CD14-positive monocyte (primary cell): ENCODE measurements around the gene TTLL6. TPM values are rescaled to one million over a fixed set of nuclear protein-coding genes. Genes with fewer than 3 reads are reported as not detected.

Source experiments
- DNase-seq, 3 donors: peaks; one replicate each; pipeline ENCODE4 v3.0.0-alpha.2; 2011 to 2022
- H2AFZ ChIP-seq: 2 replicates; pipeline ENCODE4 v1.6.0; 2012; ENCODE audit warnings: mild to moderate bottlenecking, low read depth, low read length, inconsistent platforms; ENCODE audit not compliant: insufficient read depth, poor library complexity, severe bottlenecking
- H3K27ac ChIP-seq, 2 donors: 1 replicate in 1 of 2; 2 replicates in 1 of 2; pipeline ENCODE4 v1.5.1; 2012 to 2013; ENCODE audit warnings: low read length in 2 of 2, control low read depth in 1 of 2, inconsistent platforms in 1 of 2, low read depth in 1 of 2, mild to moderate bottlenecking in 1 of 2
- H3K27me3 ChIP-seq, 2 donors: one replicate each; pipeline versions ENCODE4 v1.6.0 to v1.6.1; 2011 to 2013; ENCODE audit warnings: low read length in 2 of 2; ENCODE audit not compliant: control insufficient read depth in 2 of 2, insufficient read depth in 2 of 2
- H3K36me3 ChIP-seq, 2 donors: replicated peaks in 1 of 2; 1 replicate in 1 of 2; 2 replicates in 1 of 2; pipeline versions ENCODE4 v1.5.1 to v1.6.1; 2012 to 2013; ENCODE audit warnings: low read length in 2 of 2, control low read depth in 1 of 2, inconsistent platforms in 1 of 2, mild to moderate bottlenecking in 1 of 2; ENCODE audit not compliant: insufficient read depth in 2 of 2, control insufficient read depth in 1 of 2
- H3K4me1 ChIP-seq, 2 donors: 1 replicate in 1 of 2; 2 replicates in 1 of 2; pipeline versions ENCODE4 v1.5.1 to v1.6.1; 2012 to 2013; ENCODE audit warnings: low read length in 2 of 2, control low read depth in 1 of 2, inconsistent platforms in 1 of 2, mild to moderate bottlenecking in 1 of 2, moderate library complexity in 1 of 2; ENCODE audit not compliant: insufficient read depth in 2 of 2, control insufficient read depth in 1 of 2
- H3K4me2 ChIP-seq: replicated peaks from 2 replicates; pipeline ENCODE3; 2012; ENCODE audit warnings: low read length, moderate library complexity, mild to moderate bottlenecking; ENCODE audit not compliant: poor library complexity, severe bottlenecking; ENCODE audit errors: extremely low read depth
- H3K4me3 ChIP-seq, 3 experiments: fragments of 200-600 bp in 1 of 3; sonication (generic) in 1 of 3; replicated peaks in 1 of 3; 1 replicate in 2 of 3; 2 replicates in 1 of 3; pipeline ENCODE4 v1.5.1; 2011 to 2013; ENCODE audit warnings: low read length in 3 of 3, mild to moderate bottlenecking in 3 of 3, control low read depth in 2 of 3, low read depth in 2 of 3, inconsistent platforms in 1 of 3, moderate library complexity in 1 of 3
- H3K79me2 ChIP-seq: 2 replicates; pipeline ENCODE4 v1.6.0; 2012; ENCODE audit warnings: mild to moderate bottlenecking, control low read depth, inconsistent platforms, low read length, moderate library complexity; ENCODE audit not compliant: insufficient read depth
- H3K9ac ChIP-seq: 2 replicates; pipeline ENCODE4 v1.6.0; 2017; ENCODE audit warnings: low read length, mild to moderate bottlenecking; ENCODE audit not compliant: insufficient read depth, poor library complexity, severe bottlenecking
- H3K9me3 ChIP-seq, 2 donors: replicated peaks in 1 of 2; 1 replicate in 1 of 2; 2 replicates in 1 of 2; pipeline versions ENCODE4 v1.5.1 to v1.6.1; 2012 to 2013; ENCODE audit warnings: low read length in 2 of 2, control low read depth in 1 of 2; ENCODE audit not compliant: control insufficient read depth in 1 of 2, insufficient read depth in 1 of 2
- H4K20me1 ChIP-seq: 2 replicates; pipeline ENCODE4 v1.6.0; 2012; ENCODE audit warnings: mild to moderate bottlenecking, low read length, control low read depth, moderate library complexity; ENCODE audit not compliant: insufficient read depth
- H3K27ac Mint-ChIP-seq, 7 donors: one replicate each; pipeline ENCODE4 v1.8.0; 2020; ENCODE audit warnings: mild to moderate bottlenecking in 7 of 7, mixed read lengths in 7 of 7, moderate library complexity in 6 of 7, inconsistent platforms in 2 of 7
- H3K27me3 Mint-ChIP-seq, 3 donors: one replicate each; pipeline ENCODE4 v1.8.0; 2021 to 2022; ENCODE audit warnings: low read depth in 3 of 3, mild to moderate bottlenecking in 3 of 3, mixed read lengths in 3 of 3, moderate library complexity in 3 of 3, inconsistent platforms in 1 of 3
- H3K36me3 Mint-ChIP-seq, 2 donors: one replicate each; pipeline ENCODE4 v1.8.0; 2020; ENCODE audit warnings: mixed read lengths in 2 of 2, inconsistent platforms in 1 of 2, mild to moderate bottlenecking in 1 of 2
- H3K4me1 Mint-ChIP-seq: one replicate; pipeline ENCODE4 v1.8.0; 2020; ENCODE audit warnings: mild to moderate bottlenecking, mixed read lengths
- H3K4me3 Mint-ChIP-seq, 2 donors: one replicate each; pipeline ENCODE4 v1.8.0; 2020; ENCODE audit warnings: mild to moderate bottlenecking in 2 of 2, mixed read lengths in 2 of 2, moderate library complexity in 1 of 2
- H3K9me3 Mint-ChIP-seq, 7 donors: one replicate each; pipeline ENCODE4 v1.8.0; 2020 to 2022; ENCODE audit warnings: mixed read lengths in 7 of 7, mild to moderate bottlenecking in 6 of 7, moderate library complexity in 6 of 7, inconsistent platforms in 2 of 7
- CTCF ChIP-seq: fragments of 200-600 bp; IDR thresholded peaks from one replicate; pipeline ENCODE4 v1.8.0; 2022; ENCODE audit warnings: antibody characterized with exemption, mild to moderate bottlenecking
- WGBS: methylation state at CpG from one replicate; pipeline ENCODE4 v1.1.5; 2013; ENCODE audit warnings: missing lambda C conversion rate; ENCODE audit not compliant: insufficient coverage; 5-methylcytosine and 5-hydroxymethylcytosine counted together
- intact Hi-C, 2 donors: fragments of 100-400 bp; cut with micrococcal nuclease; formaldehyde crosslinking; loops; one replicate each; pipeline versions ENCODE4 v1.15.0 to v1.15.1; 2023
- polyA plus RNA-seq, 3 donors: library from polyadenylated mRNA; depleted of rRNA in 1 of 3; unstranded in 2 of 3; stranded (reverse) in 1 of 3; fragments of 300-500 nt in 2 of 3; fragments of >200 nt in 1 of 3; fragmentation: Illumina TruSeq in 2 of 3; gene quantifications; 1 replicate in 2 of 3; 2 replicates in 1 of 3; pipeline ENCODE4 v1.2.3, GENCODE V29; 2012 to 2021

TTLL6 gene
- polyA plus RNA-seq, 3 donors, result not detected

- no peaks in the 10 kb centered on the region for H4K20me1 ChIP-seq
- peaks cover 6 to 56% of the 10 kb centered on the region in 2 donors for H3K9me3 ChIP-seq
- DNase-seq, result no peak
- no peaks in the 10 kb centered on the region for H3K36me3 ChIP-seq
- no peak for TF ChIP-seq CTCF
- 8% methylated on average over 11 of the region's 21 CpGs for WGBS
- Mint-ChIP-seq H3K36me3 (peaks cover 0 to 16% of the 10 kb centered on the region in 2 donors), H3K9me3 (peaks cover 0 to 43% (median 21%) of the 10 kb centered on the region in 7 donors), H3K4me1 (peaks cover 35% of the 10 kb centered on the region), H3K4me3 (peak within 1 kb of the TSS; percentile 56 to 88), H3K27ac (no peak within 1 kb of the TSS), H3K27me3 (peaks cover 98 to 100% (median 100%) of the 10 kb centered on the region in 3 donors)
- intact Hi-C loops, result no loop called here
- H3K4me2 ChIP-seq, result peak within 1 kb of the TSS; percentile 70
- peak within 1 kb of the TSS in 2 of 3 experiments; percentile 19 to 64 for H3K4me3 ChIP-seq
- peaks cover 95 to 100% of the 10 kb centered on the region in 2 donors for H3K27me3 ChIP-seq
- H3K4me1 ChIP-seq, result peaks cover 21 to 25% of the 10 kb centered on the region in 2 donors
- no peak within 1 kb of the TSS for H3K27ac ChIP-seq
- H3K79me2 ChIP-seq, result no peaks in the 10 kb centered on the region
- peak within 1 kb of the TSS; percentile 48 for H2AFZ ChIP-seq
- H3K9ac ChIP-seq, result no peak within 1 kb of the TSS
Measured at GRCh38 chr17:48722201-48722907, 94.7 kb downstream of the TTLL6 start, which contains the start of gene PRAC1. Gene PRAC1, minus strand, starts transcription at chr17:48722518. Its CDS starts 126 bp downstream, at chr17:48722392.

- no peak overlapping the region for H3K27ac ChIP-seq
- H3K36me3 ChIP-seq, result no peaks in the 10 kb centered on the region
- H3K9me3 Mint-ChIP-seq, result peaks cover 0 to 43% (median 21%) of the 10 kb centered on the region in 7 donors
- WGBS, result 57% methylated on average over 1 of the region's 1 CpG
- no peak overlapping the region for H3K4me2 ChIP-seq
- H3K9ac ChIP-seq, result no peak overlapping the region
- H4K20me1 ChIP-seq, result no peaks in the 10 kb centered on the region
- peaks cover 0 to 16% of the 10 kb centered on the region in 2 donors for H3K36me3 Mint-ChIP-seq
- no peak overlapping the region for H3K4me3 ChIP-seq
- no peaks in the 10 kb centered on the region for H3K79me2 ChIP-seq
- no peak overlapping the region for H2AFZ ChIP-seq
- peaks cover 6 to 51% of the 10 kb centered on the region in 2 donors for H3K9me3 ChIP-seq
- no peak for DNase-seq
- H3K4me1 Mint-ChIP-seq, result peaks cover 35% of the 10 kb centered on the region
- H3K27ac Mint-ChIP-seq, result no peak overlapping the region
- intact Hi-C loops, result no loop called here
- H3K4me3 Mint-ChIP-seq, result peak overlapping the region in 1 of 2 donors; percentile 82
- peaks cover 95 to 99% (median 99%) of the 10 kb centered on the region in 3 donors for H3K27me3 Mint-ChIP-seq
- TF ChIP-seq CTCF, result no peak
- peaks cover 96 to 100% of the 10 kb centered on the region in 2 donors for H3K27me3 ChIP-seq
- H3K4me1 ChIP-seq, result peaks cover 21 to 25% of the 10 kb centered on the region in 2 donors
Measured at GRCh38 chr17:48721009-48721402, 96.0 kb downstream of the TTLL6 start.
